ENCODE data around the gene NRIP3.
"Not testable (repeated sequence)": the region's sequence is repeated elsewhere in the genome, so short reads cannot be mapped to it uniquely, and the experiment has no call there.

The NRIP3 gene

DNA sequence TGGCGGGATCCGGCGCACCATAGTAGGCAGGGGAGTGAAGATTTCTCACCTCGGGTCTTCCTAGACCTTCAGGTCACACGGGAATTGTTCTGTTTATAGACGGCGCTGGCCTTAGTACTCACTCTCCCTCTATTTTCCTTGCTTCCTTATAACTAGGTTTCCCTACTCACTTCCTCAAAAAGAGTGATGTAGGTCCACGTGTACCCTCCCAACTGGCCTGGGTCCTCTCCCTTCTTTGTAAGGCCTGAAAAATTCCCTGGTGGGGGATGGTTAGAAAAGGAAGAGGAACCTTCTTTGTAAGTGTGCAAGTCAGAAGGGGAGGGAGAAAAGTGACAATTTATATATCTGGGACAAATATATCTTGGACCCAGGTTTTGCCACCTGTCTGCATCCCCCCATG, 36.6 kb downstream of the NRIP3 start:
- DNase-seq, result no peak

DNA sequence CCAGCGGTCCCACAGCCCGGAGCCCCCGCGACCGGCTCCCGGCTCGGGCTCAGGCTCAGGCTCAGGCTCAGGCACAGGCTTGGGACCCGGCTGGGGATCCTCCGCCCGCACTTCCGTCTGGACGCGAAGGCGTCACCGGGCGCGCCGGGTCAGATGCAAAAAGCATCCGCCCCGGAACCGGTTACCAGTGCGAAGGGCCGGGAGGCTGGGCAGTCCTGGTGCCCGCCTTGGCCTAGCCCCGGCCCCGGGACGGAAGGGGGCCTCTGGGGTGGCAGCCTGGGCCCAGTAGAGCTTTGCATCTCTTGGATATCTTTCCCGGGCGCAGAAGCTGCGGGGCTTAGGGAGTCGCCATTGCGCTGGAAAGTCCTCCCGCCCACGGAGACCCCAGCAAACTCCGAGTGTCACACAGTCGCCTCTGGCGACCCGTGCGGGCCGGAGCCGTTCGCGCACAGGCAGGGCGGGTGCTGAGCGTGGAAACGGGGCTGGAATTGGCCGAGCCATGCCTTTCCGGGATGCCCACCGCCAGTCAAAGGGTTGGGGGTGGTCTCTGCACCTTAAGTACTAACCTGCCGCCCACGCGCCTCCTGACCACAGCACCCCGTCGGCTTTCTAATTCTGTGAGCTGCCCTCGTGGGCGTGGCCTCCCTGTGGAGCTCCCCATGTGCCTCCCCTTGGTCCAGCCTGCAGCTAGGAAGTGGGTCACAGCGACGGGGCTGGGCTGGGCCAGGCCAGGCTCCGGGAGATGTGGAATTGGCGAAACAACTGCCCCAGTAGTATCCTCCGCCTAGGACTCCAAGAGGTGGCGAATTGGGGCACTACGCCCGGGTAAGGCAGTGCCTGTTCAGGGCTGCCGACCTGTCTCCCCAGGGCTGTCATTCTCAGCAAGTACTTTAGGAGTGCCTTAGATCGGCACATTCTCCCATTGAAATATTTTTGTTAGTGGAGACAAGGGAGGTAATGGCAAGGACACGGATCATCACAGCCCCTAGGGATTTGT, 39.2 kb downstream of the NRIP3 start, which contains the start of gene TMEM9B:
TMEM9B (minus strand) TSS at position 119 of the 997 bp plus-strand sequence. CDS start 129 bp downstream, outside the sequence.
- peak; percentile 54 for DNase-seq

- peak; percentile 58 for DNase-seq
Observed at GRCh38 chr11:8963569-8964323, 40.1 kb downstream of the NRIP3 start.

DNA sequence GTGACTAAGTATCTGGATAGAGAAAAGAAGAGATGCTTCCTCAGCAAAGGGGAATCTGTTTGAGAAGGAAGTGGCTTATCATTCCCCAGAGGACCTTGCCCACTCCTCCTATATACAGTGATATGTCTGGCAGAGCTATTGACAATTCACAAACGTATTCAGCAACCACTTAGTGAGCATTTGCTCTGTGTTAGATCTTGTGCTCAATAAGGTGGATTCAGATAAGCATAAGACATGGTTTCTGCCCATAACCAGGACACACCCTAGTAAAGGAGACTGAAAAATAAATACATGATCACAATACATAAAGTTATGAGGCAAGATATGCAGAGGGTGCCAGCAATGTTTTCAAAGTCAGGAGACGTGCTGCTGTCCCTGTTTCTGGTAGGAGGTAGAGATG, 41.0 kb downstream of the NRIP3 start:
- no peak for DNase-seq

GRCh38 chr11:8961401-8961800, 42.4 kb downstream of the NRIP3 start:
- no peak for DNase-seq

- DNase-seq, result no peak
Observed at GRCh38 chr11:8959546-8960166, 44.1 kb downstream of the NRIP3 start.

DNA sequence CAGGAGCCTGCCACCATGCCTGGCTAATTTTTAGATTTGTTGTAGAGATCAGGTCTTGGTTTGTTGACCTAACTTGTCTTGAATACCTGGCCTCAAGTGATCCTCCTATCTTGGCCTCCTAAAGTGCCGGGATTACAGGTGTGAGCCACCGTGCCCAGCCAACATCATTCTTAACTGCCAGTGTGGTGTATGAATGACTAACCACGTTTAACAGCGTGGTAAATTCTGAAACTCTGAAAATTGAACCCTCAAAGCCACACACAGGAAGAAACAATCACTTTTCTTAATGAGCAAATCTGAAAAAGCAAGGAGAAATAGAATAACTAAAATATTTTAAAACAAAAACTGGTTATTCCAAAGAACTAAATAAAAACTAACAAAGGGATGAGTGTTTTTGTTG, 46.9 kb downstream of the NRIP3 start:
- no peak for DNase-seq

DNA sequence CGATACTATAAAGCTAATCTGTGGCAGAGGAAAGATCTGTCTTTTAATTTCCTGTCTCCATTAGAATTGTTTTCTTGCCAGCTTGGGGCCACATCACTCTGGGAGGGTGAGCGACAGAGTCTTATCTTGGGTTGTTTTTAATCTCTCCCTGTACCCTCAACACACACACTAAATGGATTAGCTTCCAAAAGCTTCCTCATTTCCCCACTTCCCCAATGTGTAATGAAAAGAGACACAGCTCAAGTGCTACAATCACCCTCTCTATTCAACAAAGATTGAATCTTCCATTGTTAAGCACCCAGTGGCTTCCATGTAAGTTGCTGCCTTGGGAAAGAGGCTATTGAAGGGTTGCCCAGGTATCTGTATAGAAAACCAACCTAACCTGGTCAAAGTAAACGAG, 54.9 kb downstream of the NRIP3 start:
- no peak for DNase-seq

DNA sequence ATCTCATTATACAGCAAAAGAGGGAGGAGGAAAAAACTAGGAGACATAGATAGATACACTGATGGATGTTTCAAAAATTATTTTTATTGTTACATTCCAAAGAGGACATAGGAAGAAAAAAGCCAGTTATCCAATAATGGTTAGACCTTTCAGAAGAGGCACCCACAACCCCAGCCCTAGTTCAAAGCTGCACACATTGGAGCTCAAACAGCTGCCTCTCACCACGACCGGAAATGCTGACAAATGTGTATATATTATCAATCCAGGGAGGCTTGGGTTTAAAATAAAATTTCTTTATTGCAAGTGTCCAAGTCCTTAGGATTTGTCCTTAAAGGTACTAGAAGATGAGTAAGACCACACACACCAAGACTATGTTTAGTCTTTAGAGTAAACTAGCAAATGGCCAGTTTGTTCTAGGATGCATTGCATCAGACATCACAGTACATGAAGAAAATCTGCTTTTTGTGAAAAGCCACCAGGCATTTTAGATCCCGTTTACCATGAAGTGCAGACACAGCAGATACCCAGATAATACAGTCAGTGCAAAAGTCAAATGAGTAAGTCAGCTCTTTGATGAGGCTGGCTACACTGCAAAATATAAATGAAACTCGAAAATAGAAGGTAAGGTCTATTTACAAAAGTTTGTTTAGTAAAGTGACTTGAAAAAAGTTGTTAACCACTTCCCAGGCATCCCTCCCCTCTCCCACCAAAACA, 56.4 kb downstream of the NRIP3 start:
- no peak for DNase-seq

DNA sequence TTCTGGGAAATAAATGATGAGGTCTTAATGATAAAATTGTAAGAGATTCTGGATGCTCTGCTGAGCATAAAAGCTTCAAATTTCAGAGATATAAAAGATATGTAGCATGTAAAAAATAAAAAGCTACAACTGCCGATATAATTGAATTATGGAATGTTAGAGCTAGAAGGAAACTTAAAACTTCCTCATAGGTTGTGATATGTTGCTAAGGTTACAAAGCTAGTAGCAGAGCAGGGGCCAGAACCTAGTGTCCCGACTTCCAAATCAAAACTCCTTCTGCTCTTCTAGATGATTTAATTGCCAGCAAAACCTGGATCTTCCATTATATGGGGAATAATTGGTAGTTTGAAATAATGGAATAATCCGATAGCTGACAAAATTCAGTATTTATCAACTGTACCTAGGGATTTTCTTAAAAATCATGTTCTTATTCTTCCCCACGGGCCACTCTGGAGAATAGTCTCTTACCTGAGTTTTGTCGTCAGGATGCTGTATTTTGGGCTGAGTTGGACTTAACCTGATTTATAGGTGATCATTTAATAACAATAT, 61.2 kb downstream of the NRIP3 start, which contains the start of gene ASCL3:
ASCL3 (minus strand) TSS at position 499 of the 549 bp plus-strand sequence. CDS start 4,855 bp downstream, outside the sequence.
- DNase-seq, result no peak

DNA sequence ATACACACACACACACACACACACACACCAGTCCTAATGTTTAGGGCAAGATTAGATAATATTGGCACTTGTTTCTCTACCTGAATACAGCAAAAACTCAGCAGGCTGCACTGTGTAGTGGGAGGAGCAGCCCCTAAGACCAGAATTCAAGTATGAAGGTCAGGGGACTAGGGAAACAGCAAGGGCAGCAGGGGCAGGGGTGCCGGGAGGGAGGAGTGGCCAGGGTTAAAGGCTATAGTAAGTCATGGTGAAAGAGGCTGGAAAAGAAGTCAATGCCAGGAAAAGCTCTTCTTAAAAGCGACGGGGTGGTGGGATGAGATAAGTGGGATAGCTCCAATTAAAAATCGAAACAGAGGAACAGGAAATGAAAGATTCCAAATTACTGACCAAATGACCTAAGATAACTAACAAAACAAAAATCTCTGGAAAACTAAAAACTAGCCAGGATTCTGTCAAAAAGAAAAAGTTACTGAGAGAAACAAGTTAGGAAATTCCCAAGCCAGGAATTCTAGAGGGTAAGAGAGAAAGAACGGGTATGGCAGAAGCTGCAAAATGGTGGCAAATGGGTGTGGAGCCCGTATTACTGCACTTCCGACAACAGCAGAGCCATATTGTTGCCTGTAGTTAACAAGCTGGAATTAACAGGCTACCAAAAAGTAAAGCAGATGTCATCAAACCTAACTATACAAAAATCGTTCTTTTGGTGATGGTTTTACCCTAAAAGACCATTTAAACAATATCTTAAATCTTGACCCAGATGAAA, 62.3 kb downstream of the NRIP3 start:
- no peak for DNase-seq

DNA sequence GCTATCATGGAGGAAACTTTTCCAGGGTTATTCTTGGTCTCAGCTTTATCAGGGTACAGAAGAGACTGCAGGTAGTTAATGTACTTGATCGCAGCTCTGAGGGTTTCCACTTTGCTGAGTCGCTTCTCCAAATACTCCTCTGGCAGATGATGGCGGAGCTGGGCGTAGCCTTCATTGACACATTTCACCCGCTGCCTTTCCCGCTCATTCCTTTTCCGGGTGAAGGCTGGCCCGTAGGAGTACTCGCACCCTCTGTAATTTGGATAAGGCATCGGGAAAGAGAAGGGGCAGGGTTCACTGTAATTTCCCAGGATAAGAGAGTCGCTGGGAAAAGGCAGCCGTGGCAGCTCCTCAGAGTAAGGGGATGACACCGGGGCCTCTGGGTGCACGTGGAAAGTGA, 66.1 kb downstream of the NRIP3 start:
- no peak for DNase-seq

DNA sequence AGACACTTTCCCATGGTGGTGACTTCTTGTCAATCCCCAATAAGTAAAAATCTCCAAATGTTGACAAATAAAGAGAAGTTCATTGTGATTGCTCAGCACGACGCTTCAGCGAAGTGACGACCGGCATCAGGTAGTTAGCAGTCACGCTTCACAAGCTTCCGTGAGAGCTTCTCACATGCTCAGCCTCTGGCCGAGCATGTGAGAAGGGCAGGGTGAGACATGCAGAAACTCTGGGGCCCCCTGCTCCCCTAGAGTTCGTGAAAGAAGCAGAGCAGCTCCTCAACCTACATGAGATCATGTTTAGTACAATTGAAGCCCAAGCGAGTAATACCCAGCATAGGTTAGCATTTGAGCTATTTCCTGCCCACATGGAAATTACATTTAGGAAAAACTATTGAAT, 66.6 kb downstream of the NRIP3 start:
- no peak for DNase-seq

DNA sequence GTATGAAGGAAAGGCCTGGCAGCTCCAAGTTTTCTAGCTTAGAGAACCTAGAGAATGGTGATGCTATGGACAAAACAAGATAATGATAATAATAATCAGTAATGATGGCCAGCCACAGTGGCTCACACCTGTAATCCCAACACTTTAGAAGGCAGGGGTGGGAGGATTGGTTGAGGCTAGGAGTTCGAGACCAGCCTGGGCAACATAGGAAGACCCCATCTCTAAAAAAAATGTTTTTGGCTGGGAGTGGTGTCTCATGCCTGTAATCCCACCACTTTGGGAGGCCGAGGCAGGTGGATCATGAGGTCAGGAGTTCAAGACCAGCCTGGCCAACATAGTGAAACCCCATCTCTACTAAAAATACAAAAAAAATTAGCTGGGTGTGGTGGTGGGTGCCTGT, 68.0 kb downstream of the NRIP3 start:
- not testable (repeated sequence) for DNase-seq

DNA sequence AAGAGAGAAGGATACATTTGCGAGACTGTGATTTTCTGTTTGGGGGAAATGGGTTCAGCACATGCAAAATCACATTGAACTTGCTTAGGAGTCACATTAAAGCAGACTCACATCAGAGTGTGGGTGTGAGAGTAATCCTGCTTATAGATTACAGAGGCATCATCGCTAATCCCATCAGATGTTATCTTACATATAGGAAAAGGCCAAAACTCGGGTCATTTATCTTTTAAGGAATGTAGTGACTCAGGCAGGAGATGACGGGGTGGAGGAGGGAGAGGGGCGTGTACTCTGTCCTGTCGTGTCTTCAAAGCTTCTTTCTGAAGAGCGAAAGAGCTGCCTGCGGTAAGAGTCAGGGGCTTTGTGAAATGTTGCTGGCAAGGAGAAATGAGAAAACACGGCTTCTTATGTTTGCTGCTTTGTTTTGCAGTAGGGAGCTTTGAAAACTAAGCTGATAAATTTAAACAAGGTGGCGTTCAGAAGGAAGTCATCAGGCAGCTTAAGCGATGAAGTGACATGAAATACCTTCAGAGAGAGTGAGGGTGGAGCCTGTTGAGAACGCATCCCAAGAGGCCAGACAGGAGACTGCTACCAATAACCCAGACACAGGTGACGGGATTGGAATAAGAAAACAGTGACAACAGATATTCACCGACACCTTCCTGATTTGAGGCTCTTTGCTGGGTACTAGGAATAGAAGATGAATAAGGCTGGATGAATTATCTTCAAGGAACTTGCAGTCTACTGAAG, 68.9 kb downstream of the NRIP3 start:
- DNase-seq, result no peak

DNA sequence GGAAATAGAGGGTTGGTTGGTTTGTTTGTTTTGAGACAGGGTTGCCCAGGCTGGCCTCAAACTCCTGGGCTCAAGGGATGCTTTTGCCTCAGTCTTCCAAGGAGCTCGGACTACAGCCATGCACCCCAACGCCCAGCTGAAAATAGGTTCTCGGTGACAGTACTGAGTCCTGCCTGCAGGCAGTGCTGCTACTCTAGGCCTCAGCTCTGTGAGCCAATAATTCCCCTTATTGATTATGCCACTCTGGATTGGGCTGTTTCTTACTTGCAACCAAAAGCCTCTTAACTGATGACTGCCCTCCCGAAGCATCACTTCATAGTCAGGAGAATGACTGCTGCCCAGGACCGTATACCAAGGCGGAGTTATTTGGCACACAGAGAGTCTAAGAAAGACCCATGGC, 69.9 kb downstream of the NRIP3 start:
- DNase-seq, result no peak

GRCh38 chr11:8932564-8933180, 71.1 kb downstream of the NRIP3 start, which contains the start of gene C11orf16:
Gene C11orf16, minus strand, starts transcription at chr11:8932947. Its CDS starts 639 bp downstream, at chr11:8932308.
- no peak for DNase-seq

Measured in T-helper 9 cell (primary cell).